Astrocyte (in vitro differentiated cells and primary cell): Measurements from ENCODE around the gene STKLD1.

ENCODE experiments used
- CTCF ChIP-seq: IDR thresholded peaks from 2 replicates; pipeline ENCODE4 v1.5.1; 2011; ENCODE audit warnings: low read depth, mild to moderate bottlenecking, inconsistent platforms, low read length, moderate library complexity; ENCODE audit not compliant: insufficient read depth
- EZH2 ChIP-seq: IDR thresholded peaks from 2 replicates; pipeline ENCODE4 v1.6.1; 2012; ENCODE audit warnings: mild to moderate bottlenecking, low read length, inconsistent platforms; ENCODE audit not compliant: insufficient read depth

- TF ChIP-seq CTCF, result no peak
- no peak for TF ChIP-seq EZH2
Observed at GRCh38 chr9:133430244-133430643, 54.1 kb downstream of the STKLD1 start.
